Measurements from ENCODE around the gene CFAP77.

DNA sequence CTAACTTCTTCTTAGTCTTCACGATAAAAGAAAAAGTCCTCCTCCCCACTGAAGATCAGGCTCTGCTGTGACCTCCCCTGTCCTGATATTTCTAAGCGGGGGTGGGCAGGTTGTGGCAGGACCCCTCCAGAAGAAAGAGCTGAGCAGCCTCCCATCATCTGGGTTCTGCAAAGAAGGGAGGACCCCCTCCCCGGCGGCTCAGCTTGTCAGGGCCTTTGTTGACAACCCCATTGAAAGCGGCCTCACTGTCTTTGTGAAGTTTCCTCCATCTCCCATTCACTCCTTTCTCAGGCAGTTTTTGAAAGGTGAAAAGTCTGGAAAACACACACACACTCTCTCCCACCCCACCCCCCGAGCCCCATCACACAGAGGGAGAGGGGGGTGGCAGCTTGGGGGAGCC, 146.2 kb downstream of the CFAP77 start:
- TF ChIP-seq, protein P1, sequence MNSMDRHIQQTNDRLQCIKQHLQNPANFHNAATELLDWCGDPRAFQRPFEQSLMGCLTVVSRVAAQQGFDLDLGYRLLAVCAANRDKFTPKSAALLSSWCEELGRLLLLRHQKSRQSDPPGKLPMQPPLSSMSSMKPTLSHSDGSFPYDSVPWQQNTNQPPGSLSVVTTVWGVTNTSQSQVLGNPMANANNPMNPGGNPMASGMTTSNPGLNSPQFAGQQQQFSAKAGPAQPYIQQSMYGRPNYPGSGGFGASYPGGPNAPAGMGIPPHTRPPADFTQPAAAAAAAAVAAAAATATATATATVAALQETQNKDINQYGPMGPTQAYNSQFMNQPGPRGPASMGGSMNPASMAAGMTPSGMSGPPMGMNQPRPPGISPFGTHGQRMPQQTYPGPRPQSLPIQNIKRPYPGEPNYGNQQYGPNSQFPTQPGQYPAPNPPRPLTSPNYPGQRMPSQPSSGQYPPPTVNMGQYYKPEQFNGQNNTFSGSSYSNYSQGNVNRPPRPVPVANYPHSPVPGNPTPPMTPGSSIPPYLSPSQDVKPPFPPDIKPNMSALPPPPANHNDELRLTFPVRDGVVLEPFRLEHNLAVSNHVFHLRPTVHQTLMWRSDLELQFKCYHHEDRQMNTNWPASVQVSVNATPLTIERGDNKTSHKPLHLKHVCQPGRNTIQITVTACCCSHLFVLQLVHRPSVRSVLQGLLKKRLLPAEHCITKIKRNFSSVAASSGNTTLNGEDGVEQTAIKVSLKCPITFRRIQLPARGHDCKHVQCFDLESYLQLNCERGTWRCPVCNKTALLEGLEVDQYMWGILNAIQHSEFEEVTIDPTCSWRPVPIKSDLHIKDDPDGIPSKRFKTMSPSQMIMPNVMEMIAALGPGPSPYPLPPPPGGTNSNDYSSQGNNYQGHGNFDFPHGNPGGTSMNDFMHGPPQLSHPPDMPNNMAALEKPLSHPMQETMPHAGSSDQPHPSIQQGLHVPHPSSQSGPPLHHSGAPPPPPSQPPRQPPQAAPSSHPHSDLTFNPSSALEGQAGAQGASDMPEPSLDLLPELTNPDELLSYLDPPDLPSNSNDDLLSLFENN (IDR thresholded peaks at IDR 0.05; ENCODE audit: low read depth in 2 of 2, low read length in 2 of 2) = no peak
- TF ChIP-seq, protein P2, sequence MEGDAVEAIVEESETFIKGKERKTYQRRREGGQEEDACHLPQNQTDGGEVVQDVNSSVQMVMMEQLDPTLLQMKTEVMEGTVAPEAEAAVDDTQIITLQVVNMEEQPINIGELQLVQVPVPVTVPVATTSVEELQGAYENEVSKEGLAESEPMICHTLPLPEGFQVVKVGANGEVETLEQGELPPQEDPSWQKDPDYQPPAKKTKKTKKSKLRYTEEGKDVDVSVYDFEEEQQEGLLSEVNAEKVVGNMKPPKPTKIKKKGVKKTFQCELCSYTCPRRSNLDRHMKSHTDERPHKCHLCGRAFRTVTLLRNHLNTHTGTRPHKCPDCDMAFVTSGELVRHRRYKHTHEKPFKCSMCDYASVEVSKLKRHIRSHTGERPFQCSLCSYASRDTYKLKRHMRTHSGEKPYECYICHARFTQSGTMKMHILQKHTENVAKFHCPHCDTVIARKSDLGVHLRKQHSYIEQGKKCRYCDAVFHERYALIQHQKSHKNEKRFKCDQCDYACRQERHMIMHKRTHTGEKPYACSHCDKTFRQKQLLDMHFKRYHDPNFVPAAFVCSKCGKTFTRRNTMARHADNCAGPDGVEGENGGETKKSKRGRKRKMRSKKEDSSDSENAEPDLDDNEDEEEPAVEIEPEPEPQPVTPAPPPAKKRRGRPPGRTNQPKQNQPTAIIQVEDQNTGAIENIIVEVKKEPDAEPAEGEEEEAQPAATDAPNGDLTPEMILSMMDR (IDR thresholded peaks at IDR 0.05 in 2 of 3, conservative IDR thresholded peaks at IDR 0.05 in 1 of 3; ENCODE audit: insufficient read depth in 2 of 3, low read depth in 1 of 3, low read length in 3 of 3) = no peak
- TF ChIP-seq, protein P3, sequence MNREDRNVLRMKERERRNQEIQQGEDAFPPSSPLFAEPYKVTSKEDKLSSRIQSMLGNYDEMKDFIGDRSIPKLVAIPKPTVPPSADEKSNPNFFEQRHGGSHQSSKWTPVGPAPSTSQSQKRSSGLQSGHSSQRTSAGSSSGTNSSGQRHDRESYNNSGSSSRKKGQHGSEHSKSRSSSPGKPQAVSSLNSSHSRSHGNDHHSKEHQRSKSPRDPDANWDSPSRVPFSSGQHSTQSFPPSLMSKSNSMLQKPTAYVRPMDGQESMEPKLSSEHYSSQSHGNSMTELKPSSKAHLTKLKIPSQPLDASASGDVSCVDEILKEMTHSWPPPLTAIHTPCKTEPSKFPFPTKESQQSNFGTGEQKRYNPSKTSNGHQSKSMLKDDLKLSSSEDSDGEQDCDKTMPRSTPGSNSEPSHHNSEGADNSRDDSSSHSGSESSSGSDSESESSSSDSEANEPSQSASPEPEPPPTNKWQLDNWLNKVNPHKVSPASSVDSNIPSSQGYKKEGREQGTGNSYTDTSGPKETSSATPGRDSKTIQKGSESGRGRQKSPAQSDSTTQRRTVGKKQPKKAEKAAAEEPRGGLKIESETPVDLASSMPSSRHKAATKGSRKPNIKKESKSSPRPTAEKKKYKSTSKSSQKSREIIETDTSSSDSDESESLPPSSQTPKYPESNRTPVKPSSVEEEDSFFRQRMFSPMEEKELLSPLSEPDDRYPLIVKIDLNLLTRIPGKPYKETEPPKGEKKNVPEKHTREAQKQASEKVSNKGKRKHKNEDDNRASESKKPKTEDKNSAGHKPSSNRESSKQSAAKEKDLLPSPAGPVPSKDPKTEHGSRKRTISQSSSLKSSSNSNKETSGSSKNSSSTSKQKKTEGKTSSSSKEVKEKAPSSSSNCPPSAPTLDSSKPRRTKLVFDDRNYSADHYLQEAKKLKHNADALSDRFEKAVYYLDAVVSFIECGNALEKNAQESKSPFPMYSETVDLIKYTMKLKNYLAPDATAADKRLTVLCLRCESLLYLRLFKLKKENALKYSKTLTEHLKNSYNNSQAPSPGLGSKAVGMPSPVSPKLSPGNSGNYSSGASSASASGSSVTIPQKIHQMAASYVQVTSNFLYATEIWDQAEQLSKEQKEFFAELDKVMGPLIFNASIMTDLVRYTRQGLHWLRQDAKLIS (CRISPR knock-in tag; IDR thresholded peaks at IDR 0.05) = no peak
- TF ChIP-seq, protein P4, sequence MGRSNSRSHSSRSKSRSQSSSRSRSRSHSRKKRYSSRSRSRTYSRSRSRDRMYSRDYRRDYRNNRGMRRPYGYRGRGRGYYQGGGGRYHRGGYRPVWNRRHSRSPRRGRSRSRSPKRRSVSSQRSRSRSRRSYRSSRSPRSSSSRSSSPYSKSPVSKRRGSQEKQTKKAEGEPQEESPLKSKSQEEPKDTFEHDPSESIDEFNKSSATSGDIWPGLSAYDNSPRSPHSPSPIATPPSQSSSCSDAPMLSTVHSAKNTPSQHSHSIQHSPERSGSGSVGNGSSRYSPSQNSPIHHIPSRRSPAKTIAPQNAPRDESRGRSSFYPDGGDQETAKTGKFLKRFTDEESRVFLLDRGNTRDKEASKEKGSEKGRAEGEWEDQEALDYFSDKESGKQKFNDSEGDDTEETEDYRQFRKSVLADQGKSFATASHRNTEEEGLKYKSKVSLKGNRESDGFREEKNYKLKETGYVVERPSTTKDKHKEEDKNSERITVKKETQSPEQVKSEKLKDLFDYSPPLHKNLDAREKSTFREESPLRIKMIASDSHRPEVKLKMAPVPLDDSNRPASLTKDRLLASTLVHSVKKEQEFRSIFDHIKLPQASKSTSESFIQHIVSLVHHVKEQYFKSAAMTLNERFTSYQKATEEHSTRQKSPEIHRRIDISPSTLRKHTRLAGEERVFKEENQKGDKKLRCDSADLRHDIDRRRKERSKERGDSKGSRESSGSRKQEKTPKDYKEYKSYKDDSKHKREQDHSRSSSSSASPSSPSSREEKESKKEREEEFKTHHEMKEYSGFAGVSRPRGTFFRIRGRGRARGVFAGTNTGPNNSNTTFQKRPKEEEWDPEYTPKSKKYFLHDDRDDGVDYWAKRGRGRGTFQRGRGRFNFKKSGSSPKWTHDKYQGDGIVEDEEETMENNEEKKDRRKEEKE (IDR thresholded peaks at IDR 0.05; ENCODE audit: borderline replicate concordance in 1 of 2, control insufficient read depth in 1 of 2, low read depth in 2 of 2, low read length in 1 of 2) = no peak
- TF ChIP-seq, protein P5, sequence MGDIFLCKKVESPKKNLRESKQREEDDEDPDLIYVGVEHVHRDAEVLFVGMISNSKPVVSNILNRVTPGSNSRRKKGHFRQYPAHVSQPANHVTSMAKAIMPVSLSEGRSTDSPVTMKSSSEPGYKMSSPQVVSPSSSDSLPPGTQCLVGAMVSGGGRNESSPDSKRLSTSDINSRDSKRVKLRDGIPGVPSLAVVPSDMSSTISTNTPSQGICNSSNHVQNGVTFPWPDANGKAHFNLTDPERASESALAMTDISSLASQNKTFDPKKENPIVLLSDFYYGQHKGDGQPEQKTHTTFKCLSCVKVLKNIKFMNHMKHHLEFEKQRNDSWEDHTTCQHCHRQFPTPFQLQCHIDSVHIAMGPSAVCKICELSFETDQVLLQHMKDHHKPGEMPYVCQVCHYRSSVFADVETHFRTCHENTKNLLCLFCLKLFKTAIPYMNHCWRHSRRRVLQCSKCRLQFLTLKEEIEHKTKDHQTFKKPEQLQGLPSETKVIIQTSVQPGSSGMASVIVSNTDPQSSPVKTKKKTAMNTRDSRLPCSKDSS (IDR thresholded peaks at IDR 0.05; ENCODE audit: low read depth, partially characterized antibody) = no peak
- TF ChIP-seq ZNF12 (CRISPR knock-in tag; IDR thresholded peaks at IDR 0.05) (no peak), SIN3A (IDR thresholded peaks at IDR 0.05; ENCODE audit: borderline replicate concordance in 2 of 2, control insufficient read depth in 1 of 2, low read depth in 2 of 2, low read length in 2 of 2) (no peak), TAF1 (IDR thresholded peaks at IDR 0.05; ENCODE audit: control insufficient read depth, extremely low read depth, insufficient read depth, low read length, severe bottlenecking) (no peak), NFIC (IDR thresholded peaks at IDR 0.05) (no peak)
- TF ChIP-seq, protein P6, sequence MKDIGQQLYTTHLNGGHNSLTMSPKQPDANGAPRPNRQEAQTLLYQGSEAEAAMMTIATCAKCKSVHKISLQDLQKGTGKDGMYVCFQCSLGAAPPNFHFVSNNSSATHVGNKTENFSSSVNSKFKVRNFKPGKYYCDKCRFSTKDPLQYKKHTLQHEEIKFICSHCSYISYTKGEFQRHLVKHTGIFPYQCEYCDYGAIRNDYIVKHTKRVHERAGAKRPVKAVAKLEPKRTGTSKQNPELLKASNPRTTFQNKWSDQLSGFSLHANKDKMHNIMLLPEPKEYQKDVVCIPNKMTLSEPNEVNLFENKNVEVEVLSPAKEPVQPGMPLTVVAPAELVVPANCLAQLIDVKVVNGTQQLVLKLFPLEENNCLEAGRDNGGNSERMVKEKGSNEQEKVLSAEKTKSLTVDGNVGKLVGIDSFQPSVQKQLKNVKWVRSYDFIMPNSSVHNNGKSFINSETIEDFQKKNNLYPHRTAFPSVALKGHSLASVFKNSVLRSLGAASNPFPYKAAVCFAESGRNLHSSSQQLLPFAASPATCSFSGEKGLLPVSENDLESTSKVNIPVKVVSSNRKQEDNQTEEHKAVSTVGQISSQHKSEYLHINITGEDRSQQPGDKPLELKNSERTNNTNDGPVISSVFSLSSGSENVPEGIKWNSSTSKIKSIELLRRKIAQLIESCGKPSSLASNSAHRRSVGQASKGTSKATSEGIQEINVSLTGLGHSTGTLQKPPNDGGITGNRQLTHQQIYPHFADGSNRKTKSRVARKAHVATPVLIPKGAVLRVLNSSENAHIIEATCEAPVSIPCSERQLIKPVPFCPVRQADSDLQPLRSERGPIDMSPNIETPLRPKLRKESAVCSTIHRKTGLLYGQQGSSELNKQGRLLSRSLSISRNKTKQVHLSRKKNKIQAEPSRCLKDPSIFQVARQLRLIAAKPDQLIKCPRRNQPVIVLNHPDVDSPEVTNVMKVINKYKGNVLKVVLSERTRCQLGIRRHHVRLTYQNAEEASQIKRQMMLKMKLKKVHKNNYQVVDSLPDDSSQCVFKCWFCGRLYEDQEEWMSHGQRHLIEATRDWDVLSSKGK (CRISPR knock-in tag; IDR thresholded peaks at IDR 0.05) = no peak
- TF ChIP-seq, protein P7, sequence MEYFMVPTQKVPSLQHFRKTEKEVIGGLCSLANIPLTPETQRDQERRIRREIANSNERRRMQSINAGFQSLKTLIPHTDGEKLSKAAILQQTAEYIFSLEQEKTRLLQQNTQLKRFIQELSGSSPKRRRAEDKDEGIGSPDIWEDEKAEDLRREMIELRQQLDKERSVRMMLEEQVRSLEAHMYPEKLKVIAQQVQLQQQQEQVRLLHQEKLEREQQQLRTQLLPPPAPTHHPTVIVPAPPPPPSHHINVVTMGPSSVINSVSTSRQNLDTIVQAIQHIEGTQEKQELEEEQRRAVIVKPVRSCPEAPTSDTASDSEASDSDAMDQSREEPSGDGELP (CRISPR knock-in tag; IDR thresholded peaks at IDR 0.05; ENCODE audit: borderline replicate concordance) = no peak

Data from K562 (cell line).